ENCODE measurements around the gene RAB37.

DNA sequence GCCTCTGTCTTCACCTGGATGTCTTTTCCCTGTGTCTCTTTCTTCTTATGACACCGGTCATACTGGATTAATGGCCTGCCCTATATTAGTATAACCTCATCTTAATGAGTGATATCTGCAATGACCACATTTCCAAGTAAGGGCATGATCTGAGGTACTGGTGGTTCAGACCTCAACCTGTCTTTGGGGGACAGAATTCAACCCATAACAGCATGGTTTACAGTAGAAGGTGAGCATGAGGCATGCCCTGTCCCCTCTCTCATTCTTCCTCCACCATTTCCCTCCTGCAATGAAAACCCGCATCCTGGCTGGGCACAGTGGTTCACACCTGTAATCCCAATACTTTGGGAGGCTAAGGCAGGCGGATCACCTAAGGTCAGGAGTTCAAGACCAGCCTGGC, 2.8 kb upstream of the RAB37 start:
- TF ChIP-seq CTCF (IDR thresholded peaks at IDR 0.05; ENCODE audit: control extremely low read depth in 1 of 3, insufficient read depth in 1 of 3, low read depth in 1 of 3, low read length in 3 of 3) (no peak), RAD21 (IDR thresholded peaks at IDR 0.05 in 1 of 2, conservative IDR thresholded peaks at IDR 0.05 in 1 of 2; ENCODE audit: low read depth in 2 of 2, low read length in 2 of 2) (no peak), EP300 (IDR thresholded peaks at IDR 0.05; ENCODE audit: borderline replicate concordance in 1 of 2, low read depth in 2 of 2, low read length in 2 of 2) (no peak), PHF8 (conservative IDR thresholded peaks at IDR 0.05; ENCODE audit: low read depth, low read length) (no peak), TAF1 (IDR thresholded peaks at IDR 0.05; ENCODE audit: low read depth, low read length) (no peak), RNF2 (IDR thresholded peaks at IDR 0.05; ENCODE audit: borderline replicate concordance, low read depth, low read length, missing control alignments, poor library complexity, severe bottlenecking) (no peak), POLR2A (IDR thresholded peaks at IDR 0.05; ENCODE audit: control extremely low read depth in 1 of 2, low read depth in 2 of 2, low read length in 2 of 2) (no peak), TBP (IDR thresholded peaks at IDR 0.05; ENCODE audit: low read depth, low read length) (no peak), EGR1 (IDR thresholded peaks at IDR 0.05; ENCODE audit: borderline replicate concordance, low read depth, low read length) (no peak), JUND (IDR thresholded peaks at IDR 0.05; ENCODE audit: low read length) (no peak), RFX5 (IDR thresholded peaks at IDR 0.05; ENCODE audit: borderline replicate concordance, low read depth, low read length) (no peak), POLR2AphosphoS5 (IDR thresholded peaks at IDR 0.05; ENCODE audit: low read depth, low read length) (no peak), CBX5 (IDR thresholded peaks at IDR 0.05; ENCODE audit: low read depth, low read length) (no peak)
- TF ChIP-seq, protein P1, sequence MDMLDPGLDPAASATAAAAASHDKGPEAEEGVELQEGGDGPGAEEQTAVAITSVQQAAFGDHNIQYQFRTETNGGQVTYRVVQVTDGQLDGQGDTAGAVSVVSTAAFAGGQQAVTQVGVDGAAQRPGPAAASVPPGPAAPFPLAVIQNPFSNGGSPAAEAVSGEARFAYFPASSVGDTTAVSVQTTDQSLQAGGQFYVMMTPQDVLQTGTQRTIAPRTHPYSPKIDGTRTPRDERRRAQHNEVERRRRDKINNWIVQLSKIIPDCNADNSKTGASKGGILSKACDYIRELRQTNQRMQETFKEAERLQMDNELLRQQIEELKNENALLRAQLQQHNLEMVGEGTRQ (IDR thresholded peaks at IDR 0.05; ENCODE audit: low read length) = no peak

All from H1 (cell line).